AG04449 (cell line): ENCODE measurements around the gene SGPP1.
"Not testable (repeated sequence)": the region's sequence is repeated elsewhere in the genome, so short reads cannot be mapped to it uniquely, and the experiment has no call there.

Experiments used
- CTCF ChIA-PET: fragments of 350-600 bp; formaldehyde crosslinking; extraction: SDS; loops from one replicate; lab custom pipeline; 2021; ENCODE audit warnings: antibody characterized with exemption; lab: Yijun Ruan, JAX
- POLR2A ChIA-PET: fragments of 400-600, 350-600 bp; formaldehyde crosslinking; extraction: SDS; loops from one replicate; lab custom pipeline; 2020; ENCODE audit warnings: antibody characterized with exemption, inconsistent platforms; lab: Yijun Ruan, JAX
- DNase-seq: peaks from one replicate; pipeline ENCODE4 v3.0.0-alpha.2; 2010; ENCODE audit warnings: low read depth, low spot score
- H3K4me3 ChIP-seq: 2 replicates; pipeline ENCODE4 v1.5.1; 2011; ENCODE audit warnings: low read depth, mild to moderate bottlenecking, control low read depth, low read length
- CTCF ChIP-seq: IDR thresholded peaks from one replicate; pipeline ENCODE4 v1.5.1; 2011; ENCODE audit warnings: mild to moderate bottlenecking, moderate library complexity, low read length, control low read depth, inconsistent platforms; ENCODE audit not compliant: insufficient read depth; ENCODE audit errors: missing control alignments

The SGPP1 gene

GRCh38 chr14:63707216-63707615 is 20.6 kb downstream of the SGPP1 start:
- no peak for TF ChIP-seq CTCF
- no peak for DNase-seq
- POLR2A ChIA-PET, result no interaction called here
- CTCF ChIA-PET, result interaction anchor here (0.7 kb wide), 1 partner anchor 67 kb away, joined by 3 read pairs; no protein-coding TSS in a partner anchor
- H3K4me3 ChIP-seq, result no peak overlapping the region

- ChIA-PET POLR2A (no interaction called here), CTCF (no interaction called here)
Measured at GRCh38 chr14:63705561-63706070, 22.2 kb downstream of the SGPP1 start.

GRCh38 chr14:63702530-63702929 is 25.3 kb downstream of the SGPP1 start:
- H3K4me3 ChIP-seq, DNase-seq, CTCF ChIA-PET, POLR2A ChIA-PET: not testable (repeated sequence)

More at GRCh38 chr14:63705561-63706070, 22.2 kb downstream of the SGPP1 start:
- H3K4me3 ChIP-seq, result no peak overlapping the region
- no peak for DNase-seq
- TF ChIP-seq CTCF, result no peak

GRCh38 chr14:63701606-63702299 is 26.1 kb downstream of the SGPP1 start:
- POLR2A ChIA-PET, result no interaction called here
- CTCF ChIA-PET, result no interaction called here
- DNase-seq, result no peak
- H3K4me3 ChIP-seq, result no peak overlapping the region
- no peak for TF ChIP-seq CTCF

GRCh38 chr14:63692310-63693020 is 35.4 kb downstream of the SGPP1 start:
- ChIA-PET CTCF (interaction anchor here (1.3 kb wide), 1 partner anchor 78 kb away, joined by 6 read pairs; no protein-coding TSS in a partner anchor), POLR2A (no interaction called here)
- DNase-seq, result no peak
- TF ChIP-seq CTCF, result no peak
- no peak overlapping the region for H3K4me3 ChIP-seq

- H3K4me3 ChIP-seq, result no peak overlapping the region
- no peak for DNase-seq
- ChIA-PET POLR2A (no interaction called here), CTCF (no interaction called here)
- TF ChIP-seq CTCF, result no peak
Measured at GRCh38 chr14:63689132-63689531, 38.7 kb downstream of the SGPP1 start.
